HG03439 (cell line): ENCODE results near the gene DPP3.

Source experiments
- ATAC-seq: cut with Tn5 transposase; IDR thresholded peaks from one replicate; pipeline ENCODE4 v1.9.1; 2021; ENCODE audit warnings: mild to moderate bottlenecking, moderate library complexity; ENCODE audit not compliant: unreplicated experiment

Gene DPP3

GRCh38 chr11:66479394-66480116, 679 bp upstream of the DPP3 start:
- ATAC-seq, result no peak

GRCh38 chr11:66484806-66485380, 4.7 kb downstream of the DPP3 start:
- no peak for ATAC-seq

GRCh38 chr11:66488957-66489356, 8.7 kb downstream of the DPP3 start:
- no peak for ATAC-seq

GRCh38 chr11:66489636-66490035, 9.4 kb downstream of the DPP3 start:
- ATAC-seq, result no peak

GRCh38 chr11:66491315-66491935, 11.2 kb downstream of the DPP3 start:
- no peak for ATAC-seq

GRCh38 chr11:66492161-66492865, 12.1 kb downstream of the DPP3 start:
- ATAC-seq, result no peak

- no peak for ATAC-seq
Measured at GRCh38 chr11:66493130-66493529, 12.9 kb downstream of the DPP3 start.

GRCh38 chr11:66494458-66494857, 14.2 kb downstream of the DPP3 start:
- no peak for ATAC-seq

- no peak for ATAC-seq
Measured at GRCh38 chr11:66494935-66495334, 14.7 kb downstream of the DPP3 start.

- ATAC-seq, result no peak
Measured at GRCh38 chr11:66495401-66495854, 15.2 kb downstream of the DPP3 start.

GRCh38 chr11:66497206-66497605, 17.0 kb downstream of the DPP3 start:
- no peak for ATAC-seq

- no peak for ATAC-seq
Measured at GRCh38 chr11:66498506-66498905, 18.3 kb downstream of the DPP3 start.

- ATAC-seq, result no peak
Measured at GRCh38 chr11:66505276-66505816, 25.1 kb downstream of the DPP3 start.

- ATAC-seq, result no peak
Measured at GRCh38 chr11:66509131-66509561, 28.9 kb downstream of the DPP3 start.

GRCh38 chr11:66510271-66510989, 30.2 kb downstream of the DPP3 start, which contains the start of gene BBS1:
Gene BBS1 (plus strand): TSS chr11:66510635. CDS start chr11:66510660, 25 bp downstream.
- peak; percentile 88 for ATAC-seq

- no peak for ATAC-seq
Measured at GRCh38 chr11:66510990-66511339, 30.7 kb downstream of the DPP3 start.

GRCh38 chr11:66523611-66524010, 43.4 kb downstream of the DPP3 start:
- no peak for ATAC-seq

GRCh38 chr11:66524304-66525040, 44.2 kb downstream of the DPP3 start:
- no peak for ATAC-seq

- no peak for ATAC-seq
Measured at GRCh38 chr11:66529069-66529468, 48.8 kb downstream of the DPP3 start.

- no peak for ATAC-seq
Measured at GRCh38 chr11:66529655-66530054, 49.4 kb downstream of the DPP3 start.
